ENCODE results near the gene RRAS2.
"Not testable (repeated sequence)": the region's sequence is repeated elsewhere in the genome, so short reads cannot be mapped to it uniquely, and the experiment has no call there.

Gene RRAS2

DNA sequence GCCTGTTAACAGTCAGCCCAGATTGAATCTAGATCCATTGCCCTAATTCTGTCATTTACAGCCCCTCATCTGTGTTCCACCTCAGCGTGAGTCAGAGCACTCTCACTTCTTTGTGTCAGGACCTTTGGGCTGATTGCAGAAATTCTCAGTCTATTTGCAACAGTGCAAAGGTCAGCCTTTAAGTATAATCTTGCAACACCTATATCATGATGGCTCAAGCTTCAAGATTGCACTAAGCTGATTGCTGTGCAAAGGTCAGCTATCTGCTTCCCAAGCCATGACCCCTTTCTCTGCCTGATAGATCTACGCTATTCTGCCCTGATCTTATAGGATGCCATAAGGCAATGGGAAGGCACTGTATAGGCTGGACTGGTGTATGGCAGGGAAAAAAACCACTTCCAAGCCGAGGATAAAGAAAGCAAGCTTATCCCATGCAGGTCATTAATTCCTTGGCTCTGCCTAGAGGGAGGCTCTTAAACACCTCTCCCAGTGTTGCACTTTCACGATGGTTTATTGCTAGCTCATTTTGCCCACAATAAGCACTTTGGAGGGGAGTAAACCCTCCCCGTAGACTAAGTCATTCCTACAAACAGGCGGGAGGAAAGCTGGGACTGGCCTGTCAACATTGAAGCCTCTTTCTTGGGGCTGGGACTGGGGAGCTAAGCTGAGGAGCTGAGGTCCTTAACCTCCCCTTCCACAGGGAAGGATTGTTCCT is 100.6 kb downstream of the RRAS2 start:
- no peak for DNase-seq (ENCODE audit: low spot score)
- TF ChIP-seq, protein P1, sequence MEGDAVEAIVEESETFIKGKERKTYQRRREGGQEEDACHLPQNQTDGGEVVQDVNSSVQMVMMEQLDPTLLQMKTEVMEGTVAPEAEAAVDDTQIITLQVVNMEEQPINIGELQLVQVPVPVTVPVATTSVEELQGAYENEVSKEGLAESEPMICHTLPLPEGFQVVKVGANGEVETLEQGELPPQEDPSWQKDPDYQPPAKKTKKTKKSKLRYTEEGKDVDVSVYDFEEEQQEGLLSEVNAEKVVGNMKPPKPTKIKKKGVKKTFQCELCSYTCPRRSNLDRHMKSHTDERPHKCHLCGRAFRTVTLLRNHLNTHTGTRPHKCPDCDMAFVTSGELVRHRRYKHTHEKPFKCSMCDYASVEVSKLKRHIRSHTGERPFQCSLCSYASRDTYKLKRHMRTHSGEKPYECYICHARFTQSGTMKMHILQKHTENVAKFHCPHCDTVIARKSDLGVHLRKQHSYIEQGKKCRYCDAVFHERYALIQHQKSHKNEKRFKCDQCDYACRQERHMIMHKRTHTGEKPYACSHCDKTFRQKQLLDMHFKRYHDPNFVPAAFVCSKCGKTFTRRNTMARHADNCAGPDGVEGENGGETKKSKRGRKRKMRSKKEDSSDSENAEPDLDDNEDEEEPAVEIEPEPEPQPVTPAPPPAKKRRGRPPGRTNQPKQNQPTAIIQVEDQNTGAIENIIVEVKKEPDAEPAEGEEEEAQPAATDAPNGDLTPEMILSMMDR (IDR thresholded peaks at IDR 0.05; ENCODE audit: extremely low read depth, insufficient read depth, missing control alignments): no peak
- in situ Hi-C loops (cut with MboI; ENCODE audit: low pct_unique_long_range_greater_than_20kb, low sequenced_read_pairs, unreplicated experiment): loop anchor here (25.0 kb wide), 1 partner anchor 496 kb away; no protein-coding TSS in a partner anchor

DNA sequence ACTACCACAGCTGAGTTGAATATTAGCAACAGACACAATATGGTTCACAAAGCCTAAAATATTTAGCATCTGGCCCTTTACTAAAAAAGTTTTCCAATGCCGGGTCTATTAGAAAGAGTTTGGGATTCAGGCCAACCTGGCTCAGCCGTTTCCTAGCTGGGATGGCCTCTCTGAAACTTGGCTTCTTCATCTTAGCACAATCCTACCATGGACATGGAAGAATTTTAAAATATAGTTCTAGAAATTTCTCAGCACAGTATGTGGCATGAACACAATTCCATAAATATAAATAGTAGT is 103.8 kb downstream of the RRAS2 start:
- TF ChIP-seq, protein P1 (IDR thresholded peaks at IDR 0.05; ENCODE audit: extremely low read depth, insufficient read depth, missing control alignments): no peak
- in situ Hi-C loops (cut with MboI; ENCODE audit: low pct_unique_long_range_greater_than_20kb, low sequenced_read_pairs, unreplicated experiment): loop anchor here (25.0 kb wide), 1 partner anchor 493 kb away; no protein-coding TSS in a partner anchor
- DNase-seq (ENCODE audit: low spot score): no peak

DNA sequence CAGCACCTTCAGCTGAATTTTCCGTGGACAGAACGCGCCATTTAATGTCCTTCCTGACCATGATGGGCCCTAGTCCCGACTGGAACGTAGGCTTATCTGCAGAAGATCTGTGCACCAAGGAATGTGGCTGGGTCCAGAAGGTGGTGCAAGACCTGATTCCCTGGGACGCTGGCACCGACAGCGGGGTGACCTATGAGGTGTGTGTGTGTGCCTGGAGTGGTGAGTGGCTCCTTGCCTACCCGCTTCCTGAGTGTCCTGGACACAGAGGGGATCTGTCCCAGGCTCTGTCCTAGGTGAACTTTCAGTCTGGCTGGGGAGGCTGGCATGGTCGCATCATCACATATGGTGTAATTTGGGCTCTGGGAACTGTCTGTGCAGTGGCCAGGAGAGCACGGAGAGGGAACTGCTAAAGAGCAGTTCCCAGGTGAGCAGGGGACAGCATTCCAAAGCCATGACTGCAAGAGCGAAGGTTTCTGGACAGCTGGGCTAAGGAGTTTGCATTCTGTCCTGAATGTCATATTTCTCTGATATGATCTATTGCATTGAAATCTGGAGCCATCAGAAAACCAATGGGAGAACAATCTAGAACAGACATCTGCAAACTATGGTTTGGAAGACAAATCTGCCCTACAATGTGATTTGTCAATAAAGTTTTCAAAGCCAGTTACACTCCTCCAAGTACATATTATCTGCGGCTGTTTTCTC is 104.3 kb downstream of the RRAS2 start:
- TF ChIP-seq, protein P1 (IDR thresholded peaks at IDR 0.05; ENCODE audit: extremely low read depth, insufficient read depth, missing control alignments): no peak
- no peak for DNase-seq (ENCODE audit: low spot score)
- in situ Hi-C loops (cut with MboI; ENCODE audit: low pct_unique_long_range_greater_than_20kb, low sequenced_read_pairs, unreplicated experiment): loop anchor here (25.0 kb wide), 1 partner anchor 492 kb away; no protein-coding TSS in a partner anchor

DNA sequence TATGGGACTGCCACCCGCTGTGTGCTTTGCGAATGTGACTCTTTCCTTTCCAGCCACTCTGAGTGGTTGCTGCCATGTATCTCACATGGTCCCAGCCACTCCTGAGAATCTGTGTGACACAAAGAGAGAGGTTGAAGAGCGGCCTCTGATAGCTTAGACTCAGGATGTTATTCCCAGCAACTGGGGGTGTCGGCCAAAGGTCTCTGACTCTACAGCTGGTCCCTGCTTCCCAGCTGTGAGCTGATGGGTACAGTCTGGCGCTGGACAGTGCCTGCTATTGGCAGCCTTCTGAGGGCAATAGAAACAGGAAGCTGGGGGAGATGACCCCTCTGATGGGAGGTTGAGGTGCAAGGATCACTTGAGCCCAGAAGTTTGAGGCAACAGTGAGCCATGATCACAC is 105.1 kb downstream of the RRAS2 start:
- TF ChIP-seq, protein P1 (IDR thresholded peaks at IDR 0.05; ENCODE audit: extremely low read depth, insufficient read depth, missing control alignments): no peak
- in situ Hi-C loops (cut with MboI; ENCODE audit: low pct_unique_long_range_greater_than_20kb, low sequenced_read_pairs, unreplicated experiment): loop anchor here (25.0 kb wide), 1 partner anchor 492 kb away; no protein-coding TSS in a partner anchor
- no peak for DNase-seq (ENCODE audit: low spot score)

DNA sequence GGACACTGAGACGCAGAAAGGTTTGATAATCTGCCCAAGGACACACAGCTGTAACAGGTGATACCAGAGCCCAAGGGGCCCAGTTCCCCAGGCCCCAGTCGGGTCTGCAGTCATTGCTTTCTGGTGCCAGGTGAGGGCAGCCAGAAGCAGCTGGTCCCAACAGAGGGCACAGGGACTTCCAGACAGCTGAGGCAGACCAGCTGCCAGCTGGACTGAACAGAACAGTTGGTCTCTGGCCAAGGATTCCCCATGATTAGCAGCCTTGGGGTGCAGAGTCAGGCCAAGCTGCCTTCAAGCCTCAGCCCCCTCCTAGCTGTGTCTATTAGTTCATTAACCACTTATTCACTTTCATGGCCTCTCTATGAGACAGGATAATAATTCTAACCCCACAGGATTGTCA is 105.6 kb downstream of the RRAS2 start:
- TF ChIP-seq, protein P1 (IDR thresholded peaks at IDR 0.05; ENCODE audit: extremely low read depth, insufficient read depth, missing control alignments): peak; percentile 26
- in situ Hi-C loops (cut with MboI; ENCODE audit: low pct_unique_long_range_greater_than_20kb, low sequenced_read_pairs, unreplicated experiment): loop anchor here (25.0 kb wide), 1 partner anchor 491 kb away; no protein-coding TSS in a partner anchor
- no peak for DNase-seq (ENCODE audit: low spot score)

DNA sequence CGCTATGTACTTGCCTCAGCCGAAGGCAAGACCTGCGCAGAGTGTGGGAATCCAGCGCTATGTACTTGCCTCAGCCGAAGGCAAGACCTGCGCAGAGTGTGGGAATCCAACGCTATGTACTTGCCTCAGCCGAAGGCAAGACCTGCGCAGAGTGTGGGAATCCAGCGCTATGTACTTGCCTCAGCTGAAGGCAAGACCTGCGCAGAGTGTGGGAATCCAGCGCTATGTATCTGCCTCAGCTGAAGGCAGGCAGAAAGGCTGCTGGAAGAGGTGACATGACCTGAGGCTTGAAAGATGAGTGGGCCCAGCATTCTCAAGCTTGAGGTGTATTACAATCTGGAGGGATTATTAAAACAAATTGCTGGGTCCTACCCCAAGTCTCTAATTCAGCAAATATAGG is 106.5 kb downstream of the RRAS2 start:
- in situ Hi-C loops (cut with MboI; ENCODE audit: low pct_unique_long_range_greater_than_20kb, low sequenced_read_pairs, unreplicated experiment): loop anchor here (25.0 kb wide), 1 partner anchor 490 kb away; no protein-coding TSS in a partner anchor
- not testable (repeated sequence) for DNase-seq (ENCODE audit: low spot score)

DNA sequence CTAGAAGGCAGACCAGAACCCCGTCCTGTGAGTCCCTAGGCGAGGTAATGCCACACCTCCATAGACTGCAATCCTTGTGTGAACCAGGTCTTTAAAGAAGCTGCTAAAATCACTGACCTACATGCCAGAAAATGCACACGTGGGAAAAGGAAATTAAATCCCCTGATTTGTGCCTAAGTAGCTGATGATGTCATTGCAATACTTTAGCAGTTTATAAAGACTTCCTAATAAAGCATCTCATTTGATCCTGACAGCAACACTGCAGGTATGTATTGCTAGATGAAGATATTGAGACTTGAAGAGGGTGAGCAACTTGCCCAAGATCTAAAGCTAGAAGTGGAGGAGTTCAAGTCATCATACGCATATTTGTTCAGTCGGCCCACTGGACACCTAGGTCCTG is 107.2 kb downstream of the RRAS2 start:
- in situ Hi-C loops (cut with MboI; ENCODE audit: low pct_unique_long_range_greater_than_20kb, low sequenced_read_pairs, unreplicated experiment): loop anchor here (25.0 kb wide), 1 partner anchor 489 kb away; no protein-coding TSS in a partner anchor
- no peak for DNase-seq (ENCODE audit: low spot score)
- TF ChIP-seq, protein P1 (IDR thresholded peaks at IDR 0.05; ENCODE audit: extremely low read depth, insufficient read depth, missing control alignments): no peak
